Thyroid gland (tissue), 4 donors: Measurements from ENCODE around the gene ADAMTSL2. TPM values are rescaled to one million over a fixed set of nuclear protein-coding genes. Genes with fewer than 3 reads are reported as not detected.
A peak's percentile ranks its signal among the peaks of the same experiment; 100 is the strongest.

Experiments
- DNase-seq, 2 donors: peaks; one replicate each; pipeline ENCODE4 v3.0.0-alpha.2; 2019
- H3K27ac ChIP-seq, 3 donors: fragments of 200-600 bp; sonication (generic); 1 replicate in 2 of 3; 2 replicates in 1 of 3; pipeline ENCODE4 v1.5.1; 2016 to 2019; ENCODE audit warnings: mild to moderate bottlenecking in 1 of 3, moderate library complexity in 1 of 3
- H3K27me3 ChIP-seq: fragments of 200-600 bp; sonication (generic); one replicate; pipeline ENCODE4 v1.5.1; 2019
- H3K36me3 ChIP-seq, 2 donors: fragments of 200-600 bp; sonication (generic); one replicate each; pipeline ENCODE4 v1.5.1; 2016 to 2019
- H3K4me1 ChIP-seq, 2 donors: fragments of 200-600 bp; sonication (generic); one replicate each; pipeline ENCODE4 v1.5.1; 2017 to 2019
- H3K4me3 ChIP-seq, 3 donors: fragments of 200-600 bp; sonication (generic); replicated peaks in 1 of 3; 1 replicate in 2 of 3; 2 replicates in 1 of 3; pipeline ENCODE4 v1.5.1; 2016; ENCODE audit warnings: mild to moderate bottlenecking in 1 of 3
- H3K9me3 ChIP-seq: fragments of 200-600 bp; sonication (generic); one replicate; pipeline ENCODE4 v1.5.1; 2017
- CTCF ChIP-seq, 6 experiments: fragments of 200-600 bp in 3 of 6; fragments of 450-650 bp in 3 of 6; sonication (generic) in 3 of 6; IDR thresholded peaks; one replicate each; pipeline ENCODE4 v1.5.1; 2016 to 2019; ENCODE audit warnings: antibody characterized with exemption in 6 of 6, mild to moderate bottlenecking in 2 of 6, inconsistent platforms in 1 of 6, moderate library complexity in 1 of 6
- POLR2A ChIP-seq, 2 donors: fragments of 450-650 bp; IDR thresholded peaks; one replicate each; pipeline ENCODE4 v1.6.1; 2017; ENCODE audit warnings: antibody characterized with exemption in 2 of 2, mild to moderate bottlenecking in 2 of 2, moderate library complexity in 1 of 2
- WGBS, 2 donors: methylation state at CpG; one replicate each; pipeline ENCODE4 v1.1.5; 2017; 5-methylcytosine and 5-hydroxymethylcytosine counted together
- intact Hi-C: fragments of 100-400 bp; cut with DNase I; formaldehyde crosslinking; loops from one replicate; pipeline ENCODE4 v1.15.1; 2023
- total RNA-seq, 4 donors: library from RNA; depleted of rRNA; stranded (reverse); fragments of >200 nt; gene quantifications; one replicate each; pipeline ENCODE4 v1.2.3, GENCODE V29; 2016

Gene ADAMTSL2
- total RNA-seq, 4 donors from 2014 or later: 2.4 to 9.3 (median 8.7) TPM

- WGBS, 2 donors: 98 to 99% methylated on average over 13 to 17 of the region's 17 CpGs
- Histone ChIP-seq H3K4me3 (no peak within 1 kb of the TSS), H3K27ac (no peak within 1 kb of the TSS), H3K36me3 (no peaks in the 10 kb centered on the region), H3K4me1 (peaks cover 21 to 38% of the 10 kb centered on the region in 2 donors), H3K27me3 (no peaks in the 10 kb centered on the region), H3K9me3 (no peaks in the 10 kb centered on the region)
- intact Hi-C loops: no loop called here
- DNase-seq: no peak
- no peak for TF ChIP-seq POLR2A (IDR thresholded peaks at IDR 0.05)
- TF ChIP-seq CTCF (IDR thresholded peaks at IDR 0.05): no peak
These were observed 9.8 kb upstream of the ADAMTSL2 start, which contains the start of gene MYMK for GRCh38 chr9:133524679-133525228. Gene MYMK (minus strand): TSS chr9:133524959. CDS start chr9:133524844, 115 bp downstream.

GRCh38 chr9:133525677-133526076 is 8.8 kb upstream of the ADAMTSL2 start:
- intact Hi-C loops: no loop called here
- peak; percentile 61 to 64 for DNase-seq
- no peak overlapping the region for H3K27ac ChIP-seq

GRCh38 chr9:133526721-133527321 is 7.7 kb upstream of the ADAMTSL2 start:
- Histone ChIP-seq H3K4me1 (peaks cover 21 to 38% of the 10 kb centered on the region in 2 donors), H3K4me3 (no peak overlapping the region), H3K27ac (peak overlapping the region; percentile 18 to 70 (median 36)), H3K9me3 (no peaks in the 10 kb centered on the region), H3K36me3 (no peaks in the 10 kb centered on the region), H3K27me3 (no peaks in the 10 kb centered on the region)
- DNase-seq: no peak
- WGBS, 2 donors: 55 to 67% methylated on average over 15 to 21 of the region's 21 CpGs
- no peak for TF ChIP-seq POLR2A (IDR thresholded peaks at IDR 0.05)
- no peak for TF ChIP-seq CTCF (IDR thresholded peaks at IDR 0.05)
- intact Hi-C loops: no loop called here

More at GRCh38 chr9:133525677-133526076, 8.8 kb upstream of the ADAMTSL2 start:
- 26 to 34% methylated on average over 8 of the region's 8 CpGs for WGBS, 2 donors
- no peaks in the 10 kb centered on the region for H3K36me3 ChIP-seq
- H3K4me1 ChIP-seq: peaks cover 21 to 38% of the 10 kb centered on the region in 2 donors
- TF ChIP-seq POLR2A (IDR thresholded peaks at IDR 0.05) (no peak), CTCF (IDR thresholded peaks at IDR 0.05) (no peak)
- no peaks in the 10 kb centered on the region for H3K27me3 ChIP-seq
- no peak overlapping the region for H3K4me3 ChIP-seq
- H3K9me3 ChIP-seq: no peaks in the 10 kb centered on the region

- 12 to 31% methylated on average over 17 to 18 of the region's 18 CpGs for WGBS, 2 donors
- Histone ChIP-seq H3K27me3 (no peaks in the 10 kb centered on the region), H3K4me1 (peaks cover 21 to 38% of the 10 kb centered on the region in 2 donors), H3K9me3 (no peaks in the 10 kb centered on the region), H3K36me3 (no peaks in the 10 kb centered on the region), H3K27ac (peak overlapping the region; percentile 18 to 70 (median 70)), H3K4me3 (no peak overlapping the region)
- TF ChIP-seq POLR2A (IDR thresholded peaks at IDR 0.05): no peak
- TF ChIP-seq CTCF (IDR thresholded peaks at IDR 0.05): no peak
- peak; percentile 77 to 78 for DNase-seq
- intact Hi-C loops: no loop called here
These were observed 7.0 kb upstream of the ADAMTSL2 start for GRCh38 chr9:133527444-133527920.
